ENCODE measurements around the gene AQP2. TPM values are rescaled to one million over a fixed set of nuclear protein-coding genes. Genes with fewer than 3 reads are reported as not detected.
"Not testable (repeated sequence)": the region's sequence is repeated elsewhere in the genome, so short reads cannot be mapped to it uniquely, and the experiment has no call there.

The AQP2 gene
- polyA plus RNA-seq, 4 donors, result 93.0 to 265 (median 104) TPM

- DNase-seq (ENCODE audit: low read depth in 4 of 4, low spot score in 3 of 4), result no peak
Observed at GRCh38 chr12:49982246-49983087, 31.9 kb downstream of the AQP2 start.

DNA sequence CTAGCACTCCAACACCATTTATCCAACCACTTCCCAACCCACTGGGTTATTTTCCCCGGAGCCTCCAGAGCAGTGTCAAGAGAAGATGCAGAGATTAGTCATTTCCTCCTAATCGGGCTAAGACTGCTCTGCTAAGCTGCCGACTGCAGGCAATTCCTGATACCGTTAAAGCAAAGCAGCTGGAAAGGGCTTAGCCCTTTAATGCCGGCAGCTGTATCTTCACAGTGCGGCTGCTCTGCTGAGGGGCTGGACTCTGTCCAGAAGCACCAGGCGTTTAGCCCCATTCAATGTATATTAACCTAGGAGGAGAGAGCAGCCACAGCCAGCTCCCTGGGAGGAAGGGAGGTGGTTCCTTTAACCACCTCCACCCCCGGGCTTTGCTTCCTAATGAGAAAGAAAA is 33.4 kb downstream of the AQP2 start:
- DNase-seq (ENCODE audit: low read depth in 4 of 4, low spot score in 3 of 4), result peak in 1 of 4 donors; percentile 62

DNA sequence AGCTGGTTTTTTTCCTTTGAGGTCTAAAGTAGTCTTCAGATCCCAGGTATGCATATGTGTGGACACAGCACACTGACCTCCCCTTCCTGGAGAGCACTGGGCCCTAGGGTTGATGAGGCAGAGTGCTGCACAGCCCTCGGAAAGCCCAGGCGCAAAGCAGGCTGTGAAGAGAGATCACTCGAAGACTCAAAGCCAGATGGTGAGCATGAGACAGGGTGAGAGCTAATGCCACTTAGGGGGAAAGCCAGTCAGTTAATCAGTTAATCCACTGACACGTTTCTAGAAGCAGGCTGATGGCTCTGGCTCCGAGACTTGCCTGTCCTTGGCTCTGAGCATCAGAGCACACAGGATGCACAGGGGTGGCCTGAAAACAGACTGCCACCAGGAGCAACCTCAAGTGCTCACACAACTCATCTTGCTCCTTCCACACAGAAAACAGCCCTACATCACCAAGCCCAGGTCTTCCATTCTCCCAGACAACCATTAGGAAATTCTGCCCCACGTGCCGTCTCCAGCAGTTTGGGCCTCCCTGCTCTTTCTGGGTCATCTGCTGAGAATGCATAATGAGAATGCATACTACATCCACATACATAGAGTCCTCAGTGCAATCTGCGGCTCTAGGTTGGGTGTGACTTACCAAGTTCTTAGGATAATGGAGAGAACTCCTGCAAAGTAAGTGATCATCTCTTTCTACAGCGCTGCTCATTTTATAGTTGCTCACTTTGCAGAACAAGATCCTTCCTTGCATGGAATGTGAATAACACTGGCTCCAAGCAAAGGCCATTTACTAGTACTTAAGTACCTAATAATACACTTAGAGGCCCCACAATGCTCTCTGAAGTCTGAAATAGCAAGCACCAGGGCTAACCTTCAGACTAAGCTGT is 34.2 kb downstream of the AQP2 start:
- no peak for DNase-seq (ENCODE audit: low read depth in 4 of 4, low spot score in 3 of 4)

DNA sequence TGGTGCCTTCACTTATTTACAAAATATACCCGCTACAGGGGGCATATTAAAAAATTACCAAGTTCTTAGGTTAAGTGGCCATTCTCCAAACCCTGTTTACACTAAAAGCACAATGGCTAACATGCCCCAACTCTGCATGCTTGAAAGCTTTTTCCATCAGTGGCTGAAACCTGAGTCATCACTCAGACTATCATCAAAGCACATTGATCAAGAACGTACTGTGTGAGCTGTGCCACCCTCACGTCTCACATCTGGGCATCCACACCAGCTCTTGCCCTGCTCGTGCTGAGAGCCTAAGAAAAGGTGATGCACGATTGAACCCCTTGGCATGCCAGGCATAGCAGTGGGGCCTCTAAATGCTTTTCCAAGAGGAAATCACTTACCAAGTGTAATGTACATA is 35.4 kb downstream of the AQP2 start:
- no peak for DNase-seq (ENCODE audit: low read depth in 4 of 4, low spot score in 3 of 4)

- DNase-seq (ENCODE audit: low read depth in 4 of 4, low spot score in 3 of 4), result not testable (repeated sequence)
Observed at GRCh38 chr12:49986476-49986875, 35.9 kb downstream of the AQP2 start.

DNA sequence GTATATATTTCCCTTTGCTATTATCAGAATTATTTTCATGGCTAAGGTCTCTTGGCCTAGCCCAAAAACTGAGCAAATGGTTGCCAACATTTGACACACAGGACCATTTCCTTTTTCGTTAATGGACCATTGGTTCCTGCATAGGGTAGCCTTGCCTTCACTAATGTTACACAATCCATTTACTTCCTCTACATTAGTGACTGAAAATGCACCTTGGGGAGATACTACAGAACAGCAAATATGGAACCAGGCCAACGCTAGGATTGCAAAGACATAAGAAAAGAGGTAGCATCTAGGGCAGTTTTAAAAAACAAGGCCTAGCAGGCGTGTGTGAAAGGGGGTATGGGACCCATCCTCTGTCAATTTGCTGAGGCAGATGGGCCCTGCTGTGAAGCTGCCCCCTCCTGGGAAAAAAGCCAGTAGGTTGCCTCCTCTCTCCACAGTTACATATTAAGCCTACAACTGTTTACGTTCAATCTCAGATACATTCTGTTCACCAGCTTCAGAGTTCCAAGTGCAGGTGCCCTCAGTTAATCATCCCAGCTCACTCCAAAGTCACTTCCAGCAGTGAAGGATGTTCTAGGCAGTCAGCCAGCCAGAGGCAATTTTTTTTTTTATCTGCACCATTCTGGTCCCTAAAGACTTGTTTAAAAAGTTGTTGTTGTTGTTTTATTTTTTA is 37.2 kb downstream of the AQP2 start:
- no peak for DNase-seq (ENCODE audit: low read depth in 4 of 4, low spot score in 3 of 4)

GRCh38 chr12:49989400-49989799 is 38.9 kb downstream of the AQP2 start:
- not testable (repeated sequence) for DNase-seq (ENCODE audit: low read depth in 4 of 4, low spot score in 3 of 4)

- DNase-seq (ENCODE audit: low read depth in 4 of 4, low spot score in 3 of 4), result no peak
Observed at GRCh38 chr12:49990273-49990672, 39.7 kb downstream of the AQP2 start.

- no peak for DNase-seq (ENCODE audit: low read depth in 4 of 4, low spot score in 3 of 4)
Observed at GRCh38 chr12:49998453-49998852, 47.9 kb downstream of the AQP2 start.

- DNase-seq (ENCODE audit: low read depth in 4 of 4, low spot score in 3 of 4), result no peak
Observed at GRCh38 chr12:50003595-50003994, 53.1 kb downstream of the AQP2 start.

- no peak for DNase-seq (ENCODE audit: low read depth in 4 of 4, low spot score in 3 of 4)
Observed at GRCh38 chr12:50004696-50005095, 54.2 kb downstream of the AQP2 start.

GRCh38 chr12:50005175-50005574 is 54.6 kb downstream of the AQP2 start:
- DNase-seq (ENCODE audit: low read depth in 4 of 4, low spot score in 3 of 4), result no peak

DNA sequence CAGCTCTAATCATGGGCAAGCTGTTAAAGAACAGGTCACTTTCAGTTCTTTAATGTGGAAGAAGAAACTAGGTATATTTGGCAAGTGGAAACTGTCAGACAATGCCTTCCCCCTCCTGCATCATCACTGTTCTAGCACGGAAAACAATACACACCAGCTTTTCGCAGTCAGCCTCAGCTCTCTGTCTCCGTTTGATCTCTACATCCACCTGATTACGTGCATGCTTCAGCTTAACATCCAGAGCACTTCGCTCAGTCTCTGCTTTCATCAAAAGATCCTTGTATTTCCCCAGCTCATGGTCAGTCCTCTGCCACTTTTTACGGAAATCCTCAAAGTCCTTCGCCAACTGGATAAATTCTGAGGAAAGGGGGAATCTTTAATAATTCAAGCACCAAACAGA is 55.7 kb downstream of the AQP2 start:
- DNase-seq (ENCODE audit: low read depth in 4 of 4, low spot score in 3 of 4), result no peak

- DNase-seq (ENCODE audit: low read depth in 4 of 4, low spot score in 3 of 4), result no peak
Observed at GRCh38 chr12:50006754-50007442, 56.4 kb downstream of the AQP2 start.

Other genes with a start within 250 kb of the AQP2 start
- 10 to 100 TPM; 36.4 to 45.2 (median 40.1) TPM for gene FMNL3, start 243.3 kb upstream of the AQP2 start, polyA plus RNA-seq (ENCODE audit: insufficient read length in 4 of 4)
- 100 to 1,000 TPM; 770 to 908 (median 840) TPM for gene TMBIM6, start 209.2 kb upstream of the AQP2 start, polyA plus RNA-seq (ENCODE audit: insufficient read length in 4 of 4)
- gene NCKAP5L, start 122.3 kb upstream of the AQP2 start, polyA plus RNA-seq (ENCODE audit: insufficient read length in 4 of 4), result 10 to 100 TPM; 17.0 to 21.8 (median 17.4) TPM
- gene BCDIN3D, start 107.6 kb upstream of the AQP2 start, polyA plus RNA-seq (ENCODE audit: insufficient read length in 4 of 4), result 1 to 10 TPM; 7.9 to 8.5 (median 8.3) TPM
- 1 to 10 TPM; 1.3 to 6.1 (median 4.6) TPM for gene FAIM2, start 46.8 kb upstream of the AQP2 start, polyA plus RNA-seq (ENCODE audit: insufficient read length in 4 of 4)
- 1 to 10 TPM; 1.7 to 4.0 (median 2.0) TPM for gene AQP5, start 11.1 kb downstream of the AQP2 start, polyA plus RNA-seq (ENCODE audit: insufficient read length in 4 of 4)
- gene AQP6, start 22.2 kb downstream of the AQP2 start, polyA plus RNA-seq (ENCODE audit: insufficient read length in 4 of 4), result 10 to 100 TPM; 16.0 to 22.1 (median 19.6) TPM
- 10 to 100 TPM; 42.4 to 54.4 (median 49.8) TPM for gene RACGAP1, start 74.8 kb downstream of the AQP2 start, polyA plus RNA-seq (ENCODE audit: insufficient read length in 4 of 4)
- 1 to 10 TPM; 3.4 to 4.8 (median 4.6) TPM for gene ASIC1, start 106.9 kb downstream of the AQP2 start, polyA plus RNA-seq (ENCODE audit: insufficient read length in 4 of 4)
- 100 to 1,000 TPM; 165 to 182 (median 176) TPM for gene SMARCD1, start 134.6 kb downstream of the AQP2 start, polyA plus RNA-seq (ENCODE audit: insufficient read length in 4 of 4)
- gene GPD1, start 153.3 kb downstream of the AQP2 start, polyA plus RNA-seq (ENCODE audit: insufficient read length in 4 of 4), result 10 to 100 TPM; 52.2 to 82.4 (median 64.7) TPM
- 10 to 100 TPM; 50.6 to 62.1 (median 52.5) TPM for gene COX14, start 161.5 kb downstream of the AQP2 start, polyA plus RNA-seq (ENCODE audit: insufficient read length in 4 of 4)
- gene CERS5, start 216.6 kb downstream of the AQP2 start, polyA plus RNA-seq (ENCODE audit: insufficient read length in 4 of 4), result 10 to 100 TPM; 72.5 to 82.9 (median 75.4) TPM

All from right renal pelvis (tissue), 4 donors.